Ascending aorta (tissue), 2 donors: Measurements from ENCODE around the gene SUCLA2. TPM values are rescaled to one million over a fixed set of nuclear protein-coding genes. Genes with fewer than 3 reads are reported as not detected.

Experiments
- DNase-seq, 2 donors: peaks; one replicate each; pipeline ENCODE4 v3.0.0-alpha.2; 2019; ENCODE audit warnings: low spot score in 2 of 2
- H3K27ac ChIP-seq, 2 donors: fragments of 200-600 bp; sonication (generic); one replicate each; pipeline ENCODE4 v1.5.1; 2016 to 2017; ENCODE audit warnings: mild to moderate bottlenecking in 1 of 2
- H3K27me3 ChIP-seq: fragments of 200-600 bp; sonication (generic); one replicate; pipeline ENCODE4 v1.5.1; 2017
- H3K36me3 ChIP-seq, 2 donors: fragments of 200-600 bp; sonication (generic); one replicate each; pipeline ENCODE4 v1.5.1; 2016
- H3K4me1 ChIP-seq, 2 donors: fragments of 200-600 bp; sonication (generic); one replicate each; pipeline ENCODE4 v1.5.1; 2016 to 2017; ENCODE audit warnings: mild to moderate bottlenecking in 1 of 2
- H3K4me3 ChIP-seq, 2 donors: fragments of 200-600 bp; sonication (generic); one replicate each; pipeline ENCODE4 v1.5.1; 2016 to 2017; ENCODE audit warnings: mild to moderate bottlenecking in 1 of 2
- H3K9me3 ChIP-seq, 2 donors: fragments of 200-600 bp; sonication (generic); one replicate each; pipeline ENCODE4 v1.5.1; 2016
- CTCF ChIP-seq, 3 experiments: fragments of 200-600 bp in 2 of 3; fragments of 450-650 bp in 1 of 3; sonication (generic) in 2 of 3; IDR thresholded peaks; one replicate each; pipeline ENCODE4 v1.5.1; 2016 to 2019; ENCODE audit warnings: antibody characterized with exemption in 3 of 3, mild to moderate bottlenecking in 1 of 3, moderate library complexity in 1 of 3
- intact Hi-C: fragments of 100-400 bp; cut with DNase I; formaldehyde crosslinking; loops from one replicate; pipeline ENCODE4 v1.15.1; 2023
- total RNA-seq: library from RNA; depleted of rRNA; stranded (reverse); fragments of >200 nt; gene quantifications from one replicate; pipeline ENCODE4 v1.1.0, GENCODE V29; 2016

The SUCLA2 gene
- total RNA-seq, 1 donor from 2014 or later = 33.0 TPM

GRCh38 chr13:48019796-48020195, 18.7 kb upstream of the SUCLA2 start:
- Histone ChIP-seq H3K4me3 (no peak overlapping the region), H3K4me1 (no peaks in the 10 kb centered on the region), H3K9me3 (no peaks in the 10 kb centered on the region), H3K27me3 (no peaks in the 10 kb centered on the region), H3K36me3 (no peaks in the 10 kb centered on the region), H3K27ac (no peak overlapping the region)
- intact Hi-C loops = no loop called here
- no peak for DNase-seq
- no peak for TF ChIP-seq CTCF (IDR thresholded peaks at IDR 0.05)

- Histone ChIP-seq H3K4me1 (no peaks in the 10 kb centered on the region), H3K27ac (no peak overlapping the region), H3K9me3 (no peaks in the 10 kb centered on the region), H3K27me3 (no peaks in the 10 kb centered on the region), H3K4me3 (no peak overlapping the region), H3K36me3 (no peaks in the 10 kb centered on the region)
- intact Hi-C loops = no loop called here
- DNase-seq = no peak
- TF ChIP-seq CTCF (IDR thresholded peaks at IDR 0.05) = no peak
Observed at GRCh38 chr13:48018637-48019036, 17.6 kb upstream of the SUCLA2 start.

GRCh38 chr13:48014359-48014758, 13.3 kb upstream of the SUCLA2 start:
- H3K4me1 ChIP-seq = no peaks in the 10 kb centered on the region
- TF ChIP-seq CTCF (IDR thresholded peaks at IDR 0.05) = no peak
- no peaks in the 10 kb centered on the region for H3K27me3 ChIP-seq
- intact Hi-C loops = no loop called here
- H3K27ac ChIP-seq = no peak overlapping the region
- no peaks in the 10 kb centered on the region for H3K9me3 ChIP-seq
- DNase-seq = no peak
- H3K36me3 ChIP-seq = no peaks in the 10 kb centered on the region
- no peak overlapping the region for H3K4me3 ChIP-seq

- no peak overlapping the region for H3K27ac ChIP-seq
- no peaks in the 10 kb centered on the region for H3K4me1 ChIP-seq
- no peaks in the 10 kb centered on the region for H3K9me3 ChIP-seq
- no peak for DNase-seq
- no peak overlapping the region for H3K4me3 ChIP-seq
- H3K27me3 ChIP-seq = no peaks in the 10 kb centered on the region
- intact Hi-C loops = no loop called here
- H3K36me3 ChIP-seq = no peaks in the 10 kb centered on the region
- TF ChIP-seq CTCF (IDR thresholded peaks at IDR 0.05) = no peak
Observed at GRCh38 chr13:48012668-48013067, 11.6 kb upstream of the SUCLA2 start.

- no peak for TF ChIP-seq CTCF (IDR thresholded peaks at IDR 0.05)
- Histone ChIP-seq H3K4me1 (no peaks in the 10 kb centered on the region), H3K27me3 (no peaks in the 10 kb centered on the region), H3K36me3 (no peaks in the 10 kb centered on the region), H3K27ac (no peak overlapping the region), H3K4me3 (no peak overlapping the region), H3K9me3 (no peaks in the 10 kb centered on the region)
- intact Hi-C loops = no loop called here
- no peak for DNase-seq
Observed at GRCh38 chr13:48010698-48011097, 9.6 kb upstream of the SUCLA2 start.

- H3K4me3 ChIP-seq = no peak overlapping the region
- no peaks in the 10 kb centered on the region for H3K27me3 ChIP-seq
- no peak overlapping the region for H3K27ac ChIP-seq
- H3K36me3 ChIP-seq = no peaks in the 10 kb centered on the region
- intact Hi-C loops = no loop called here
- no peak for DNase-seq
- no peaks in the 10 kb centered on the region for H3K4me1 ChIP-seq
- TF ChIP-seq CTCF (IDR thresholded peaks at IDR 0.05) = no peak
- H3K9me3 ChIP-seq = no peaks in the 10 kb centered on the region
Observed at GRCh38 chr13:48009284-48009683, 8.2 kb upstream of the SUCLA2 start.
